Stimulated activated CD8-positive, alpha-beta memory T cell treated with anti-CD3 and anti-CD28 coated beads, Interleukin-7, amount 100 ng/mL, for 48 hours (primary cell): ENCODE data around the gene DOCK4.

Experiments
- DNase-seq, 2 donors: peaks; one replicate each; pipeline ENCODE4 v3.0.0-alpha.2; 2020; ENCODE audit warnings: low read depth in 1 of 2; ENCODE audit errors: extremely low read depth in 1 of 2

The DOCK4 gene

DNA sequence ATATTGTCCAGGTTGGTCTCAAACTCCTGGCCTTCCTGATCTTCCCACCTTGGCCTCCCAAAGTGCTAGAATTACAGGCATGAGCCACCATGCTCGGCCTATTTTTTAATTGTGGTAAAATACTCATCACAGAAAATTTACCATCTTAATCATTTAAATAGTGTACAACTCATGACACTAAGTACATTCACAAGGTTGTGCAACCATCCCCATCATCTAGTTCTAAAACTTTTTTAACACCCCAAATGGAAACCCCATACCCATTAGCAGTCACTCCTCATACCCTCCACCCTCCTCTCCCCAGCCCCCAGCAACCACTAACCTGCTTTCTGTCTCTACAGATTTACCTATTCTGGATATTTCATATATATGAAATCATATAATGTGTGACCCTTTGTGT, 90.3 kb downstream of the DOCK4 start:
- no peak for DNase-seq

DNA sequence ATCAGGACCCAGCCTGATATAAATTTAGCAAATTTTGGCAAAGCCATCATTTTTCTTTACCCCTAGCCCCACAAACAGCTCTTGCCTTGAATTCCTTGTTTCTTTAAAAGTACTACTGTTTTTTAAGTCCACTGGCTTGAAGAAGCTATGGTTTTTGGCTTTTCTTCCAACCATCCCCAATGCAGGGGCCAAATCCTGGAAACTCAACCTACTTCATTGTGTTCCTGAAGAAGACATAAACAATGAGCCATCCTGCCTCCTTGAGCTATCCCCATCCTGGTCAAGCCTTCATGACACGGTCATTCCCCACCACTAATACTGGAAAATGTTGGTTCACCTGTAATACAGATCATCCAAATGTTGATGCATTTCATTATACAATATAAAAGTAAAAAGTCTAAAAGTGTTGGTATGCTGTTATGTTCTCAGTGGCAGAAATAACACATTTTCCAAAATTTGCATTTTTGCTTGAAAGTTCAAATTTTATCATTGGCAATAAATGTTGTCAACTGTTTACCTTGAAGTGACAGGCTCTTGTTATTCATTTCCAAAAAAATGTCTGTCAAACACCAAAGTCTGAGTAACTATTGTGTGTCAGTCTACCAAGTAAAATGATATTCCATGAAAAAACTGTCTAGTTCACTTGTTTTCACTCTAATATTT, 92.2 kb downstream of the DOCK4 start:
- DNase-seq, result no peak

DNA sequence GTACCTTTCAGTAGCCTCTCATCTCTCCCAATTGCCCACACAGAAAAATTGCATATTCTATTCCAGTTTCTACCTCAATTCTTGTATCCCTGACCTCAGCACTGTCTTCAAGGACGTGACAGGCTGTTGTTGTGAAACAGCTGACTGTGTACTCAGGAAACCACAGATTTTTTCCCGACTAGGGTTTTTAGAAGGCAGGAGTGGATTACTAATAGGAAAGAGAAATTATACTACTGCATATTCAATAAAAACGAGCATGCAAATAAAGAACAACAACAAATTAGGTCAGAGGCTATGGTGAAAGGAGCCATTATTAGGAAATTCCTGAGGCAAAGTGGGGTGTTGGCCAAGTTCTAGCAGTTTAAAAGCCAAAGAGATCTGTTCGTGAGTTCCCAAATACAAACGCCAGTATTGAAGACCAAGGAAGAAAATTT, 93.4 kb downstream of the DOCK4 start:
- DNase-seq, result no peak

DNA sequence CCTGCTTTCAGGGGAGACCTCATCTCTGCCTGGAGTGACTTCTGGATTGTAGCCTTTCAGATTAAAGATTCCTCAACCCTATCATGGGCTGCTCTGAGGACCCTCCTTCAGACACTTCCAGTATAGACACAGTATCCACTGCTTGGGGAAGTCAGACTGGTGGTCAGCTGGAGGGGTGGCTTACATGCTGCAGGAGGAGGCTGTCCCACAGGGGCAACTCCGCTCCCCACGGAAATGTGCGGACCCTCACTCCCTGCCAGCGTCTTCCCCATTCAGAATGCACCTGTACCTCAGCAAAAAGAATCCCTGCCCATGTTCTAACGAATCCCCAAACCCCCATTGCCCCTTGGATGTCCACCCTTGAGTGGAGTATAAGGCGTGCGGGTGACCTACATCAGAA, 95.5 kb downstream of the DOCK4 start:
- no peak for DNase-seq

DNA sequence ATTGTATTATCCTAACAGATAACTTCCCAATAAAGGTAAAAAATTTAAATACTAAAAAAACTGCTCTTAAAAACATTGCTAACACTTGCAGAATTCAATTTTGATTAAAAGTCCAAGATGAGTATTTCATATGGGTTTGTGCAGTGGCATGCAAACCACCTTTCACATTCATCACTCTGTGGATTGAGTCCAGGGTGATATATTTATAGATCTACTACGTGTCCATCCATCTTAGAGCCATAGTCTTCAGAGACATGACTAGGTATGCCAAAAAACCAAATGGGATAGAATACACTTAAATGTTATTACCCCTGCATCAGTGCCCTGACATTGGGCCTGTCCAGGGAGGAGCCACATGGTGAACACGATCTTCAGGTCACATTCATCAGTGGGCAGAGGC, 96.0 kb downstream of the DOCK4 start:
- DNase-seq, result no peak

DNA sequence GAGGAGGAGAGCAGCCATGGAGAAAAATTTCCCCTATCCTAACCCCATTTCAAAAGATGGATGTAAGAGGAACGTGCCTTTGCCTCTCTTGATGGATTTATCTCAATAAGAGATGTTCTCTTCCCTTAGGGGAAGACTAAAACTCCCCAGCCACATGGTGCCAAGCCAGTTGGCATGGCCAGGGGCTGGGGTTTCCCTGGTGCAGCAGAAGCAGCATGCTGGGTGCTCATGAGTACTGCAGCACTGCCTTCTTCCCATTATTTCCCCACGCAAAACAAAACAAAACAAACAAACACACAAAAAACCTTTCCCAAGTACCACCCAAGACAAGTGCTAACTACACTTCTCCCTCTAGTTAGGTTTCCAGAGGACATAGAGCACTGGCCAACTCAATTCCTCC, 97.2 kb downstream of the DOCK4 start:
- no peak for DNase-seq

DNA sequence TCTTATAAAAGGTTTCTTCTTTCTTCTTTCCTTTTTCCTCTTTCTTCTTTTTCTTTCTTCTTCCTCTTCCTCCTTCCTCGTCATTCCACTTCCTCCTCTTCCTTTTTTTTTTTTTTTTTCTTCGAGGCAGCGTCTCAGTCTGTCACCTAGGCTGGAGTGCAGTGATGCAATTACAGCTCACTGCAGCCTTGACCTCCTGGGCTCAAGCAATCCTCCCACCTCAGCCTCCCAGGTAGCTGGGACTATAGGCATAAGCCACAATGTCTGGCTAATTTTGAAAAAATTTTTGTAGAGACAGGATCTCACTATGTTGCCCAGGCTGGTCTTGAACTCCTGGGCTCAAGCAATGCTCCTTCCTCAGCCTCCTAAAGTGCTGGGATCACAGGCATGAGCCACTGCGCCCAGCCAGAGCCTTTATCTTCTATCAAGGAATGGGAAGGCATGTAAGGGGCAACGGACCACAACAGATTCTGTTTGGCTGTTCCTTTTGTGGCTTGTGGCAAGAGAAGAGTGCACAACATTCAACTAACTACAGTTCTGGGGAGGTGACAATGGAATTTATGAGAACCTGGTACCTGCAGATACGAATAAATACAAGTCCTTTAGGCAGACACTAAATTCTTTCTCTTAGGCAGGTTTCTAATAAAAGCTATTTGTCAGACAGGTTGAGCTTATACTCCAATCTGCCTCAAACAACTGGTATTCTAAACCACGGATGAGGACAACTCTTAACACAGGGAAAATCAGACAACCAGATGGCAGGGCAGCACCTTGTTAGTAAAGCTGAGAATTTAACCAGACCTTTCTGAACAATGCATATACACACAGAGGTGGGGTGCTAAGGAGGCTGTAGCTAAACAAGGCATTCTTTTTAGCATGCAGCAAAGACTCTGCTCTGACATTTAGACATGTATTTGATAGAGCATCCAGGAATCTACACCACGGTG, 100.3 kb downstream of the DOCK4 start:
- no peak for DNase-seq

DNA sequence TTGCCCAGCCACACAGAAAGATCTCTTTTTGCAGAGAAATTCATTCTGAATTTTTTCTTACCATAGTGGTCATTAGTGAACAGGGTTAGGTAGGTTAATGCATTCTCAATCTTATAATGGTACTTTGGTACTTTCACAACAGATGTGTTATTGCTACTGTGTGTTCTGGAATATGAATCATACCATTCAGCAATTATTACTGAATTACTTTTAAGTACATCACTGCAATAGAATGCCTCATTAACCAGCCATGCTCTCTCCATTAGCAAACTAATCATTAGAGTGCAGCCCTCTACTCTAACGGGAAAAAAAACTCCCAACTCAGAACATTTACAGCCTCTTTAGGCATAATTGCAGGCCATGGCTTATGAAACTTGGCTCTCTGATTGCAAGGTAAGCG, 102.1 kb downstream of the DOCK4 start:
- DNase-seq, result no peak

DNA sequence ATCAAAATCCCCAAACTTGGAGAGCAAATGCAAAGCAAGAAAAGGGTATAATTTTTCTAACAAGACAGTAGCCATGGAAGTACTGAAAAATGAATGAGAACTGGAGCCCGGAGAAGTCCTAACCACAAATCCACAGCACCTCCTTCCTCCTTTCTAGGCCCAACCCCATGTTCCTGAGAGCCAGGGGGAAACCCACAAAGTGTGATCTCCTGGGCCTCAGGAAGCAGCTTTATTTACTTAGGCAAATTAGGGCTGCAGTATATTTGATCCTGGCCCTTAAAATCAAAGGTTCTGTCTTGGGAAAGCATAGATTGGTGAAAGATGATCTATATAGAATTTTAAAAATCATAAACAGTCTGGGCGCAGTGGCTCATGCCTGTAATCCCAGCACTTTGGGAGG, 103.0 kb downstream of the DOCK4 start:
- no peak for DNase-seq

DNA sequence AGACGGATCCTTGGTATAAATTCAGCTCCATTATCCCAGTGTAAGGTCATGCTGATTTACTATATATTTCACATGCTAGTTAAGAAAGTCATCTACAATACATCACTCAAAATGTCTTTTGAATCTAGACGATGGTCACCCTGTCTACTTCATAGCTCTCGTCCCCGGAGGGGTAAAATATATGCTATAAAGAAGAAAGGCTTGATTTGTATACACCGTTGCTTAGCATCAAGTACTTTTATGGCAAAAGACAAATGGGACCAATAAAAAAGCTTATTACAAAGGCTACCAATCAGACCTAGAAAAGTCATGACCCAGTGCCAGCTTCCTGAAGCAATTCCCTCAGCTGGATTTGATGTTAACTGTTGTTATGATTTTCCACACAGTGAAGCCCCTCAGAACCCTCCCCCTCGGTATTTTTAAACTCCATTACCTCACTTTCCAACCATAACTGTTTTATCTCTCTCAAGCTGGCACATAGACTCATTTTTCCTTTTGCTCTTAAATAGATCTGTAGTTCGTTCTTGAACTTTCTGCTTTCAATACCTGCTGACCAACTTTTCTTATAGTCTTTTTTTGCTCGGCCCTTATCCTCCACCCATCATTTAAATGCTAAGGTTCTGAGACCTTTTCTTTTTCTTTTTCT, 104.9 kb downstream of the DOCK4 start:
- DNase-seq, result no peak

DNA sequence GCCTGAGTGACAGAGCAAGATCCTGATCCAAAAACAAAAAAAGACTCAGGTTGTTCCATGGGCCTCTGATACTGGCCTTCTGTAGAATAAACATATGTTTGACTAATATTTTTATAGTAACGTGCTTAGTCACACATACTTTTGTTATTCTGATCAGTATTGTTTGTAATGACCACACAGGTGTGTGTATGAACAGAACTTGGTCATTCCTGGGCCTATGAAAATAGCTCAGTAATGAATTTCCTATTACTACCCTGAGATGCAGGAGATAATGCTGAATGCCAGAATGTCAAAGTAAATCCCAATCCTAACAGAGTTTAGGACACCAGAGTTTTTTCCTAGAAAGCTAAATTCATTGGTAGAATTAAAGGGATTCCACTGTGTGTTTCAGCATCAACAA, 108.7 kb downstream of the DOCK4 start:
- no peak for DNase-seq

DNA sequence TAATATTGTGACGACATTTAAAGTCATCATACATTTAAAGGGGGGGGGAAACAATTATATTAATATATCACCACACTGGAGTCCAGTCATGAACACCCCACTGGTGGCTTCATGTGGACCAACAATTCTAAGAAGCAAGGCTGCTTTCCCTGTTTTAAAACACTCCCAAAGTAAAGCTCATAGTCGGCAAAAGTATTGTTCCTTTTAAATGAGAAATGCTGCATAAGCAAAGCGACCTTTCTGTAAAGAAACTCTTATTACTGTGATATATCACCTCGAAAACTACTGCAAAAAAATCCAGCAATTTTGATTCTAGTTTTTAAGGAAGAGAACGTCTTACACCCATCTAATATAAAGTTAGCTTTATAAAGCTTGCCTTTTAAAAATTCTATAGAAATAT, 112.8 kb downstream of the DOCK4 start:
- DNase-seq, result no peak

DNA sequence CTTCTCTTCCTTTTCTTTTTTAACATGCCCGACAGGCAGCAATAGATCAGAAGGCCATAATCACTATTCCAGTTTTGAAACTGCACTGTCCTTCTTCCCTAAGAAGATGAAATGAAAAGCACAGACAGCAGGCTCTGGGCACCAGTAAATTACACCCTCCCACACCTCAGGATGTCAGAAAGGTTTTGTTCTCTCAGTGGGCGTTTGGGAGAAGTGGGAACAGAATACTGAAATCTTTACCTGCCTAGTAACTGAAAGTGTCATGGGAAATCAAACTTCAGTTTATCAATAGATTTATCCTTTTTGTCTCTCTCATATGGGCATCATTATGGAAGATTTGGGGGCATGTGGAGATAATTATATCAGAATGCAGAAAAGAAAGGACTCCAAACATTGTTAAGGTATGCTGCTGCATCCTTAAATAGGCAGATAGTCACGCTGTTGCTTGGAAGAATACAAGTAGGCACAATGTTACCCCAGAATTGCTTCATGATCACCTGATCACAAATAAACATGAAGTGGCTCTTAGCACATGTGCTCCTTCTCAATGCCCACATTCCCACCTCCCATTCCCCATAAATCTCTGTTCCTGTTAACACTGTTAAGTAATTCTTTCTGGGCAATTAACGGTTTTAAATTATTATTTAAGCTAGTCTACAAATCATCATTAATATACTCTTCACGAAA, 113.3 kb downstream of the DOCK4 start:
- DNase-seq, result no peak

DNA sequence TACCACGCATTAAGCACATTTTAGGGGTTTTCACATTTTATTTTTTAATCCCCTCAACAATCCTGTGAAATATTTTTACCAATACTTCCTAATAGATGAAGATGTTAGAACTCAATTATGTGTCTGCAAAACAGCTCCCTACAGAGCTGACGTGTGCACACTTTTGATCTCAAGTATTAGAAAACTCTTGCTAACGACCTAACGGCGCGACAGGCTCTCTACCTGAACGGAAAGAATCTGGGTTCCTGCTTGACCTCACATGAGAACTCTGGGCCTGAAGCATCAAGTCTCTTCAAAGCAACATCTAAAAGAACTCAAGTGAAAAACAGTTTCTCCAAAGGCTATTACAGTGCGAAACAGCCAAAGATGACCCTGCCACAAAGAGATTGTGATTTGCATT, 113.9 kb downstream of the DOCK4 start:
- no peak for DNase-seq

DNA sequence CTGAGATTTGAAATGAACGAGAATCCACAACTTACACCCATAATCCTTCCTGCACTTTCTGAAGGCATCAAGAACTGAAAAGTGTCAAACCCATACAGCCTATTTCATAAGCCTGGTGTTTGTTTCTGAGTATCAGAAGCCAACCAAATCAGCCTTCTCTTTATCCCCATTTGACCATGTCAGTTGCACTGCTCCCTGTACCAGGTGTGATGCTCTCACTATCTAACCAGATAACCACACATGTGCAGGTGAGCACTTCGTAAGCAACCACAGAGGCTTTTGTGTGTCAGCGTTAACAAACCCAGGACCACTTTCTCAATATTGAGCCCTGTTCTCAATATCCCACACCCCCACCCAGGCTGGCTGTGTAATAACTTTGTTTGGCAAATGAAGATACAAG, 114.4 kb downstream of the DOCK4 start:
- no peak for DNase-seq

DNA sequence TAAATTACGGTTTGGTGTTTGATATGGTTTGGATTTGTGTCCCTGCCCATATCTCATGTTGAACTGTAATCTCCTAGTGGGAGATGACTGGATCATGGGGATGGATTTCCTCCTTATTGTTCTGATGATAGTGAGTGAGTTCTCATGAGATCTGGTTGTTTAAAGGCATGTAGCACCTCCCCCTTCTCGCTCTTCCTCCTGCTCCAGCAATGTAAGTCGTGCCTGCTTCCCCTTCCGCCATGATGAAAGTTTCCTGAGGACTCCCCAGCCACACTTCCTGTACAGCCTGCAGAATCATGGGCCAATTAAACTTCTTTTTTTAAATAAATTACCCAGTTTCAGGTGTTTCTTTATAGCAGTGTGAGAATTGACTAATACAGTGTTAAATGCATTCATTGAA, 116.6 kb downstream of the DOCK4 start:
- DNase-seq, result no peak

DNA sequence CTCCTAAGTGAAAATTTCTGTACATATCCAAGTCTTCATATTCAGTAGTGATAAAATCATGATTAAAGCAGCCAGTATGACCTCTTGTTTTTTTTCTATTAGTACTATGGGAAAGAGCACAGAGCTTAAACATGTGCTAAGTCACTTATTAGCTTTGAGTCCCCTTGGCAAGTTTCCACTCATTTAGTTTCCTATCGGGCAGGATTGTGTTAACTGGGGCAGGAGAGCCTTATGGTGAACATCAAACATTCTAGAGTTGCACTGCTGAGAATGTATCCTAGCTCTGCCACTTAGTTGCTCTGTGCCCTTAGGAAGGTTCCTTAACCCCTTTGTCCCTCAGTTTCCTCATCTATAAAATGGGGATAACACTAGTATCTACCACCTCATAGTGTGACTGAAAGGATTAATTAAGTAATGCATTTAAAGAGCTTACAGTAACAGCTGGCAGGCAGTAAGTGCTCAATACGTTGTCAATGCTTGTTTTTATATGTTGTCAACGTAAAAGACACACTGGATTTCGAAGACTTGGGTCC, 117.6 kb downstream of the DOCK4 start:
- no peak for DNase-seq

DNA sequence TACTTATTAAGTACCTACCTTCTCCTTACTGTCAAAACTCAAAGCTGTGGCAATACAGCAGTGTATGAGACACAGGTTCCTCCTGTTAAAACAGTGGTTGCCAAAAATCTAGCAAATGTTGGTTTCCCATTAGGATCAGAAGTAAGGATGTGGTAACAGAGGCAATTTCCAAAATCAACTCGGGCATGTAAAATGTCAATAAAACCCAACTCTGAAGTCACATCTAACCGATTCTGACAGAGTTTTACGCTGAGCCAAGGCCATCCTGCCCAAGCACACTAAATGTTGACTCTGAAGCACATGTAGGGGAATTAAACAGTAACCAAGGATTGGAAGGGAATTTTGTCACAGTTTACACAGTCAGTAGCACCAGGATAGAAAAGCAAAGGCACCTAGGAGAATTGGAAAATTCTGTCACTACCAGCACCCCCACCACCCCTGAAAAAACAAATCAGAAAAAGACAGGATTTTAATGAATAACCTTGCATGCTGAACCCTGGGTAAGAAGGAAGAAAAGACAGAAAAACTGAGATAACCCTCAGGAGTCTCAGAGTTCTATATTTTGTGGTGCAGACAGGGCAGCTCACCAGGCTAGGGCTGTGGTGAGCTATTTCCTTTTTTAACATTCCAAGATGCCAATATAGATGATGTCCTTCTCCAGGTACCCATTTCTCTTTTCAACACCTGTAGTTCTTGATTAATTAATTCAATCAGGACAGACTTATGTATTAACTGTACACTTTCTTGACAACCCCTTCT, 119.5 kb downstream of the DOCK4 start:
- DNase-seq, result no peak

DNA sequence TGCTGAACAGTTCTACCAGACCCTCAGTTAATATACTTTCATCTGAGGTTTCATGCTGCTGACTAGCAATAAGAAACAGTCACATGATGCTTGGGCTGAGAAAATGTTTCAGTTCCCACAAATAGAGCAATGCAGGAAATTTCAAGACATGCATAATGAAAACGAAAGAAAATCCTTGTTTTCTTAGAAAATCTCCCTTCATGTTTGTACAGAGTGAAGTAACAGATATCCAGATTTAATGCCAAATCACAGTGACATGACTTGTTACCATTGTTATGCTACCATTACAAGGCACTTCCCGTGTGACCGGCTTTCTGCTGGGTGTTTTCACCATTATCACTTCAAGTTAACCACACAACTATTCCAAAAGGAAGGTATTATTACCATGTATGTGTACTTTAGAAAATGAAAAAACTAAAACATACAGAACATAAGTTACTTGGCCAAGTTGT, 121.7 kb downstream of the DOCK4 start:
- no peak for DNase-seq

DNA sequence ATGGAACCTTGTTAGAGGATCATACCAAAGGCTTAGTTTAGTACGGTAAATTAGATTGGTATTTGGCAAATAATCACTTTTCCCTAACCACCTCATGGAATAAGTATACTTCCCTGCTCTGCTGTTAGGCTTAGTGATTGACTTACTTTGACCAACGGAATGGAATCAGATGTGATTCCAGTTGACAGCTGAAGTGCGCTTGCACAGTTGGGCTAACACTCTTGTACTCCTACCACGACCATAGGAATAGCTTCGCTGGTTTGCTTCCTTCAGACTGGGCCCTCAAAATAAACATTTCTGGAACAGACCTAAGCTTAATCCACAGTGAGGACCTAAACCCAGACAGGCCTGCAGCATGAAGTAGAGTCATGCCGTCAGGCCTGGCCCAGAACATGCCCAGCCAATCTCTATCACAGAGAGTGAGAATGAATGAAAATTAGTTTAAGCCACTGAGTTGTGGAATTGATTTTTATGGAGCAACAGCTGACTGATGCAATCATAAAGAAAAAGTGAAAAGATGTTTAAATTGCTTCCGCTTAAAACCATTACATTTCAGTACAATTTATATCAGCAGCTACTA, 122.3 kb downstream of the DOCK4 start:
- no peak for DNase-seq
